Psoas muscle (tissue), 8 donors: ENCODE data around the gene TMEM60. TPM values are rescaled to one million over a fixed set of nuclear protein-coding genes. Genes with fewer than 3 reads are reported as not detected.

Experiments used
- ATAC-seq, 4 donors: fragments of 200-7000 bp; cut with Tn5 transposase; one replicate each; pipeline ENCODE4 v1.9.1; 2020; ENCODE audit warnings: moderate library complexity in 3 of 4, mild to moderate bottlenecking in 2 of 4
- DNase-seq, 2 donors: peaks; one replicate each; pipeline ENCODE4 v3.0.0-alpha.2; 2020
- H3K27ac ChIP-seq: fragments of 200-600 bp; one replicate; pipeline ENCODE4 v1.8.0; 2022
- H3K27me3 ChIP-seq, 3 donors: fragments of 200-600 bp in 1 of 3; one replicate each; pipeline versions ENCODE4 v1.6.1 to v1.8.0; 2013 to 2022; ENCODE audit warnings: low read length in 2 of 3, mild to moderate bottlenecking in 2 of 3, moderate library complexity in 1 of 3; ENCODE audit not compliant: insufficient read depth in 3 of 3
- H3K36me3 ChIP-seq, 2 donors: fragments of 200-600 bp in 1 of 2; one replicate each; pipeline versions ENCODE4 v1.6.1 to v1.8.0; 2013 to 2022; ENCODE audit warnings: low read depth in 1 of 2, mild to moderate bottlenecking in 1 of 2, moderate library complexity in 1 of 2; ENCODE audit not compliant: insufficient read depth in 1 of 2
- H3K4me1 ChIP-seq: fragments of 200-600 bp; one replicate; pipeline ENCODE4 v1.8.0; 2022
- H3K4me3 ChIP-seq: fragments of 200-600 bp; one replicate; pipeline ENCODE4 v1.8.0; 2022; ENCODE audit warnings: mild to moderate bottlenecking
- H3K9me3 ChIP-seq: fragments of 200-600 bp; one replicate; pipeline ENCODE4 v1.8.0; 2022
- WGBS, 3 donors: extraction: QIAGEN DNeasy Blood & Tissue Kit; methylation state at CpG; one replicate each; pipeline versions ENCODE4 v1.1.6 to v1.1.7; 2013; 5-methylcytosine and 5-hydroxymethylcytosine counted together
- intact Hi-C, 2 donors: fragments of 100-400 bp; cut with DNase I; formaldehyde crosslinking; loops; one replicate each; pipeline versions ENCODE4 v1.11.0 to v1.14.2; 2022
- polyA plus RNA-seq, 3 donors: library from polyadenylated mRNA; stranded (reverse); fragments of 200-250 nt; gene quantifications; one replicate each; pipeline ENCODE4 v1.2.3, GENCODE V29; 2013
- total RNA-seq, 4 donors: library from RNA; stranded (reverse); fragmentation: NEBNext Ultra II Directional in 2 of 4; extraction: Animal tissue kit (Norgen Biotek cat#: 25700) in 2 of 4; gene quantifications; one replicate each; pipeline versions ENCODE4 v1.2.1 to v1.2.4, GENCODE V29; 2021 to 2023
- TF ChIP-seq, protein P1 (sequence below): fragments of 200-600 bp; IDR thresholded peaks from one replicate; pipeline ENCODE4 v1.8.0; 2022; ENCODE audit warnings: antibody characterized with exemption
- donor health status: healthy with polysubstance abuse.
- donor health status: DM: no; HTN: no; CAD: no; lungs with moderate emphysema.
- donor health status: Bipolar disorder and iron deficiency.
- donor health status: healthy.
- donor health status: DM: yes; HTN: yes; CAD: no.
- donor health status: DM: no; HTN: no; CAD: no.
- donor health status: DM: no; HTN: no; CAD: no.
- donor health status: DM: yes; HTN: yes; CAD: no.

Gene TMEM60
- total and polyA plus RNA-seq, 7 donors = 7.7 to 39.3 (median 13.8) TPM

GRCh38 chr7:77766801-77767605 lies 31.2 kb downstream of the TMEM60 start:
- TF ChIP-seq, protein P1, sequence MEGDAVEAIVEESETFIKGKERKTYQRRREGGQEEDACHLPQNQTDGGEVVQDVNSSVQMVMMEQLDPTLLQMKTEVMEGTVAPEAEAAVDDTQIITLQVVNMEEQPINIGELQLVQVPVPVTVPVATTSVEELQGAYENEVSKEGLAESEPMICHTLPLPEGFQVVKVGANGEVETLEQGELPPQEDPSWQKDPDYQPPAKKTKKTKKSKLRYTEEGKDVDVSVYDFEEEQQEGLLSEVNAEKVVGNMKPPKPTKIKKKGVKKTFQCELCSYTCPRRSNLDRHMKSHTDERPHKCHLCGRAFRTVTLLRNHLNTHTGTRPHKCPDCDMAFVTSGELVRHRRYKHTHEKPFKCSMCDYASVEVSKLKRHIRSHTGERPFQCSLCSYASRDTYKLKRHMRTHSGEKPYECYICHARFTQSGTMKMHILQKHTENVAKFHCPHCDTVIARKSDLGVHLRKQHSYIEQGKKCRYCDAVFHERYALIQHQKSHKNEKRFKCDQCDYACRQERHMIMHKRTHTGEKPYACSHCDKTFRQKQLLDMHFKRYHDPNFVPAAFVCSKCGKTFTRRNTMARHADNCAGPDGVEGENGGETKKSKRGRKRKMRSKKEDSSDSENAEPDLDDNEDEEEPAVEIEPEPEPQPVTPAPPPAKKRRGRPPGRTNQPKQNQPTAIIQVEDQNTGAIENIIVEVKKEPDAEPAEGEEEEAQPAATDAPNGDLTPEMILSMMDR = no peak
- 88 to 96% (median 96%) methylated on average over 6 of the region's 6 CpGs for WGBS, 3 donors
- no peak overlapping the region for H3K4me3 ChIP-seq
- intact Hi-C loops = no loop called here
- no peaks in the 10 kb centered on the region for H3K27me3 ChIP-seq
- ATAC-seq (no peak), DNase-seq (no peak)
- peaks cover 8% of the 10 kb centered on the region for H3K4me1 ChIP-seq
- H3K9me3 ChIP-seq = no peaks in the 10 kb centered on the region
- peaks cover 0 to 42% of the 10 kb centered on the region in 2 donors for H3K36me3 ChIP-seq
- H3K27ac ChIP-seq = no peak overlapping the region

- ATAC-seq (no peak), DNase-seq (no peak)
- H3K9me3 ChIP-seq = no peaks in the 10 kb centered on the region
- no peaks in the 10 kb centered on the region for H3K27me3 ChIP-seq
- 87 to 94% (median 91%) methylated on average over 4 of the region's 4 CpGs for WGBS, 3 donors
- H3K4me1 ChIP-seq = peaks cover 11% of the 10 kb centered on the region
- H3K36me3 ChIP-seq = peaks cover 0 to 36% of the 10 kb centered on the region in 2 donors
- intact Hi-C loops = no loop called here
- H3K27ac ChIP-seq = no peak overlapping the region
- TF ChIP-seq, protein P1 = no peak
- H3K4me3 ChIP-seq = no peak overlapping the region
Measured at GRCh38 chr7:77765906-77766800, 32.1 kb downstream of the TMEM60 start.

DNA sequence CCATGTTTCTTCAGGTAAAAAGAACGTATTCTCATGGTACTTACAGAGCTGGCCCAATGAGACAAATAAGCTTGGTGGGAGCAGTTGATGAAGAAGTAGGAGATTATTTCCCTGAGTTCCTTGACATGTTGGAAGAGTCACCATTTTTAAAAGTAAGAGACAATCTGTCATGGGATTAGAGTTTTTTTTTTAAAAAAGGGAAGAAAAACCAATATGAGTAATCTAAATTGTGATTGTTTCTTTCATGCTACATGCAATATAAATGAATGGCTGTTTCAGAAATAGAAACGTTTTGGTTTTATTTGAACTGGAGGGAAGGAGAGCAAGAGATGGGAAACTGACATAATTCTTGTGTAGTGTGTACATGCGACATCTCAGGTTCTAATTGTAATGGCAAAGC lies 32.8 kb downstream of the TMEM60 start:
- ATAC-seq = no peak
- 72 to 75% (median 74%) methylated on average over 3 of the region's 3 CpGs for WGBS, 3 donors
- peaks cover 0 to 31% of the 10 kb centered on the region in 2 donors for H3K36me3 ChIP-seq
- no peaks in the 10 kb centered on the region for H3K9me3 ChIP-seq
- TF ChIP-seq, protein P1 = no peak
- H3K4me1 ChIP-seq = peaks cover 11% of the 10 kb centered on the region
- no peak overlapping the region for H3K27ac ChIP-seq
- intact Hi-C loops = no loop called here
- no peak overlapping the region for H3K4me3 ChIP-seq
- no peak for DNase-seq
- H3K27me3 ChIP-seq = no peaks in the 10 kb centered on the region

DNA sequence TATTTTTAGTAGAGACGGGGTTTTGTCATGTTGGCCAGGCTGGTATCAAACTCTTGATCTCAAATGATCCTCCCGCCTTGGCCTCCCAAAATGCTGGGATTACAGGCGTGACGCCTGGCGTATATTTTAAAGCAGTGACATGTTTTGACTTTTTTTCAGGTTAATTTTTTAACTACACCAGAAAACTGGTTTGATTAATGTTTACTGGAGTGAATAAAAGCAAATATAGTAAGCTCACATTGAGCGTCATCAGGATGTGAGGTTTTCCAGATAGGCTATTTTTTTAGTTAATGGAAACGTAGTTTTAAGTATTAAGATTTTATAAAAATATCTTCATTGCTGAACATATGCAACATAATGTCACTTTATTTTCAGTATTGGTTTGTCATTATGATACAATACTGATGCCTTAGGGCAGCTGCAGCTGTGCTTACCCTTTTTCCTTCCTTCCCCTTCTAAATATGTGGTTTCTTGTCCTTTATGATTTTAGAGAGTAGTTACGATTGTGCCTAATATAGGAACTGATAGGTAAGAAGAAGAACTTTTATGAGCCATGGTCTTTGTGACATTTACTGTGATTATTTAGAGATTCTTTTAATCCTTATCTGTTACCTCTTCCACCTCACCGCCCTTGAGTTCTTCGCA lies 37.3 kb downstream of the TMEM60 start:
- Histone ChIP-seq H3K4me3 (no peak overlapping the region), H3K36me3 (peaks cover 0 to 5% of the 10 kb centered on the region in 2 donors), H3K27me3 (no peaks in the 10 kb centered on the region), H3K4me1 (peaks cover 28% of the 10 kb centered on the region), H3K9me3 (no peaks in the 10 kb centered on the region), H3K27ac (no peak overlapping the region)
- DNase-seq (no peak), ATAC-seq (no peak)
- WGBS, 3 donors = 86 to 90% (median 89%) methylated on average over 10 of the region's 10 CpGs
- intact Hi-C loops = no loop called here
- TF ChIP-seq, protein P1 = no peak
